Measurements from ENCODE around the gene RHAG. TPM values are rescaled to one million over a fixed set of nuclear protein-coding genes. Genes with fewer than 3 reads are reported as not detected.
"Not testable (repeated sequence)": the region's sequence is repeated elsewhere in the genome, so short reads cannot be mapped to it uniquely, and the experiment has no call there.

Gene RHAG
- not detected in 2 replicates for total RNA-seq (2014; rRNA removed; shearing (Covaris generic))

GRCh38 chr6:49636713-49637349, at the start of gene RHAG:
TSS of gene RHAG (minus strand) at chr6:49636839. CDS start at chr6:49636812, 27 bp downstream.
- DNase-seq (ENCODE audit: low read depth), result no peak

GRCh38 chr6:49676671-49677281, 40.1 kb upstream of the RHAG start:
- DNase-seq (ENCODE audit: low read depth), result no peak

- DNase-seq (ENCODE audit: low read depth), result no peak
These were observed 39.2 kb upstream of the RHAG start for GRCh38 chr6:49675816-49676215.

GRCh38 chr6:49668083-49668511, 31.5 kb upstream of the RHAG start:
- no peak for DNase-seq (ENCODE audit: low read depth)

- DNase-seq (ENCODE audit: low read depth), result no peak
These were observed 30.5 kb upstream of the RHAG start for GRCh38 chr6:49666930-49667757.

- DNase-seq (ENCODE audit: low read depth), result no peak
These were observed 29.8 kb upstream of the RHAG start for GRCh38 chr6:49666480-49666879.

GRCh38 chr6:49664817-49665216, 28.2 kb upstream of the RHAG start:
- no peak for DNase-seq (ENCODE audit: low read depth)

GRCh38 chr6:49664054-49664453, 27.4 kb upstream of the RHAG start:
- not testable (repeated sequence) for DNase-seq (ENCODE audit: low read depth)

- no peak for DNase-seq (ENCODE audit: low read depth)
These were observed 26.2 kb upstream of the RHAG start for GRCh38 chr6:49662892-49663261.

GRCh38 chr6:49662231-49662891, 25.7 kb upstream of the RHAG start:
- DNase-seq (ENCODE audit: low read depth), result no peak

GRCh38 chr6:49653942-49654341, 17.3 kb upstream of the RHAG start:
- DNase-seq (ENCODE audit: low read depth), result no peak

GRCh38 chr6:49653438-49653837, 16.8 kb upstream of the RHAG start:
- DNase-seq (ENCODE audit: low read depth), result no peak

GRCh38 chr6:49651239-49651638, 14.6 kb upstream of the RHAG start:
- DNase-seq (ENCODE audit: low read depth), result no peak

GRCh38 chr6:49649988-49650387, 13.3 kb upstream of the RHAG start:
- no peak for DNase-seq (ENCODE audit: low read depth)

- DNase-seq (ENCODE audit: low read depth), result no peak
These were observed 11.4 kb upstream of the RHAG start for GRCh38 chr6:49648036-49648435.

- no peak for DNase-seq (ENCODE audit: low read depth)
These were observed 10.8 kb upstream of the RHAG start for GRCh38 chr6:49647476-49647875.

GRCh38 chr6:49646942-49647341, 10.3 kb upstream of the RHAG start:
- no peak for DNase-seq (ENCODE audit: low read depth)

- no peak for DNase-seq (ENCODE audit: low read depth)
These were observed 9.6 kb upstream of the RHAG start for GRCh38 chr6:49646130-49646824.

GRCh38 chr6:49645139-49645538, 8.5 kb upstream of the RHAG start:
- no peak for DNase-seq (ENCODE audit: low read depth)

- no peak for DNase-seq (ENCODE audit: low read depth)
These were observed 2.7 kb upstream of the RHAG start for GRCh38 chr6:49639177-49639817.

- no peak for DNase-seq (ENCODE audit: low read depth)
These were observed 702 bp upstream of the RHAG start for GRCh38 chr6:49637350-49637731.

Data from RPMI7951 (cell line).